ENCODE results near the gene ZNF408.

ZNF408 gene

GRCh38 chr11:46663277-46663940, 37.4 kb upstream of the ZNF408 start:
- no peak for DNase-seq (ENCODE audit: low read depth)

GRCh38 chr11:46664612-46665011, 36.2 kb upstream of the ZNF408 start:
- H3K4me3 ChIP-seq (ENCODE audit: low read depth, low read length), result no peak overlapping the region
- no peak for TF ChIP-seq CTCF (IDR thresholded peaks at IDR 0.05; ENCODE audit: low read depth, low read length, missing control alignments)

More at GRCh38 chr11:46663277-46663940, 37.4 kb upstream of the ZNF408 start:
- no peak overlapping the region for H3K4me3 ChIP-seq (ENCODE audit: low read depth, low read length)
- no peak for TF ChIP-seq CTCF (IDR thresholded peaks at IDR 0.05; ENCODE audit: low read depth, low read length, missing control alignments)

GRCh38 chr11:46665356-46665755, 35.5 kb upstream of the ZNF408 start:
- DNase-seq (ENCODE audit: low read depth), result no peak
- TF ChIP-seq CTCF (IDR thresholded peaks at IDR 0.05; ENCODE audit: low read depth, low read length, missing control alignments), result no peak
- no peak overlapping the region for H3K4me3 ChIP-seq (ENCODE audit: low read depth, low read length)

More at GRCh38 chr11:46664612-46665011, 36.2 kb upstream of the ZNF408 start:
- DNase-seq (ENCODE audit: low read depth), result no peak

- DNase-seq (ENCODE audit: low read depth), result no peak
- no peak for TF ChIP-seq CTCF (IDR thresholded peaks at IDR 0.05; ENCODE audit: low read depth, low read length, missing control alignments)
- no peak overlapping the region for H3K4me3 ChIP-seq (ENCODE audit: low read depth, low read length)
These were observed 34.3 kb upstream of the ZNF408 start for GRCh38 chr11:46666516-46666915.

GRCh38 chr11:46667043-46667481, 33.8 kb upstream of the ZNF408 start:
- DNase-seq (ENCODE audit: low read depth), result no peak
- no peak overlapping the region for H3K4me3 ChIP-seq (ENCODE audit: low read depth, low read length)
- TF ChIP-seq CTCF (IDR thresholded peaks at IDR 0.05; ENCODE audit: low read depth, low read length, missing control alignments), result no peak

- no peak for TF ChIP-seq CTCF (IDR thresholded peaks at IDR 0.05; ENCODE audit: low read depth, low read length, missing control alignments)
These were observed 32.2 kb upstream of the ZNF408 start for GRCh38 chr11:46668480-46669085.

More at GRCh38 chr11:46668480-46669085, 32.2 kb upstream of the ZNF408 start:
- DNase-seq (ENCODE audit: low read depth), result no peak
- H3K4me3 ChIP-seq (ENCODE audit: low read depth, low read length), result no peak overlapping the region

All from GM12864 (cell line).